Endothelial cell of umbilical vein (primary cell): ENCODE data around the gene RC3H1. TPM values are rescaled to one million over a fixed set of nuclear protein-coding genes. Genes with fewer than 3 reads are reported as not detected.

ENCODE experiments used
- BruUV-seq: library from RNA; stranded (reverse); fragments of 400-500 nt; replicated peaks from 2 replicates; lab custom pipeline; 2021; lab: Mats Ljungman, UMichigan
- CTCF ChIA-PET: fragments of 300-600, 350-600 bp; sonication (Branson Sonifier 250); formaldehyde crosslinking; loops from one replicate; lab custom pipeline; 2021; ENCODE audit warnings: antibody characterized with exemption, inconsistent platforms; lab: Charles Lee
- POLR2A ChIA-PET: fragments of 300-600, 350-600 bp; sonication (Branson Sonifier 250); formaldehyde crosslinking; loops from one replicate; lab custom pipeline; 2021; ENCODE audit warnings: antibody characterized with exemption, inconsistent platforms; lab: Charles Lee
- DNase-seq: peaks from one replicate; pipeline ENCODE4 v3.0.0-alpha.2; 2011; ENCODE audit warnings: low read depth, low spot score
- FAIRE-seq: peaks from 2 replicates; lab custom pipeline; 2011; peaks lifted over from hg19 to GRCh38; lab: Jason Lieb, UNC
- H2AFZ ChIP-seq: 2 replicates; pipeline ENCODE4 v1.6.0; 2012; ENCODE audit warnings: low read depth, low read length, control low read depth, inconsistent platforms
- H3K27ac ChIP-seq: 2 replicates; pipeline ENCODE4 v1.5.1; 2011; ENCODE audit warnings: low read depth, mild to moderate bottlenecking, control low read depth, low read length, moderate library complexity; ENCODE audit not compliant: insufficient read depth
- H3K27me3 ChIP-seq, 2 experiments: 2 replicates each; pipeline versions ENCODE4 v1.6.0 to v1.6.1; 2011; ENCODE audit warnings: low read length in 2 of 2, mixed read lengths in 1 of 2; ENCODE audit not compliant: control insufficient read depth in 2 of 2, insufficient read depth in 2 of 2
- H3K36me3 ChIP-seq, 2 experiments: 2 replicates in 1 of 2; 3 replicates in 1 of 2; pipeline ENCODE4 v1.5.1; 2011; ENCODE audit warnings: low read length in 2 of 2, mild to moderate bottlenecking in 1 of 2, moderate library complexity in 1 of 2; ENCODE audit not compliant: control insufficient read depth in 2 of 2, insufficient read depth in 2 of 2; ENCODE audit errors: extremely low read depth in 1 of 2
- H3K4me1 ChIP-seq: 3 replicates; pipeline ENCODE4 v1.5.1; 2011; ENCODE audit warnings: mild to moderate bottlenecking, low read length; ENCODE audit not compliant: control insufficient read depth, insufficient read depth; ENCODE audit errors: extremely low read depth
- H3K4me2 ChIP-seq: 2 replicates; pipeline ENCODE4 v1.6.1; 2011; ENCODE audit warnings: low read length, control low read depth, mixed read lengths; ENCODE audit not compliant: insufficient read depth
- H3K4me3 ChIP-seq, 3 experiments: fragments of 200-600 bp in 1 of 3; sonication (generic), shearing (Covaris generic) in 1 of 3; replicated peaks in 1 of 3; 2 replicates each; pipeline ENCODE4 v1.5.1; 2011 to 2016; ENCODE audit warnings: control low read depth in 3 of 3, low read length in 3 of 3, mild to moderate bottlenecking in 2 of 3, inconsistent platforms in 1 of 3, low read depth in 1 of 3, moderate library complexity in 1 of 3; ENCODE audit not compliant: insufficient read depth in 1 of 3
- H3K79me2 ChIP-seq: 2 replicates; pipeline ENCODE4 v1.6.0; 2012; ENCODE audit warnings: low read length, inconsistent platforms; ENCODE audit not compliant: control insufficient read depth, insufficient read depth
- H3K9ac ChIP-seq: replicated peaks from 2 replicates; pipeline ENCODE3; 2011; ENCODE audit warnings: low read length, control low read depth; ENCODE audit not compliant: insufficient read depth; ENCODE audit errors: extremely low read depth
- H3K9me1 ChIP-seq: replicated peaks from 3 replicates; pipeline ENCODE4 v1.6.0; 2011; ENCODE audit warnings: mild to moderate bottlenecking, low read length; ENCODE audit not compliant: control insufficient read depth, insufficient read depth; ENCODE audit errors: extremely low read depth
- H3K9me3 ChIP-seq: replicated peaks from 2 replicates; pipeline ENCODE4 v1.5.1; 2012; ENCODE audit warnings: low read length, inconsistent platforms; ENCODE audit not compliant: control insufficient read depth, insufficient read depth
- H4K20me1 ChIP-seq: replicated peaks from 2 replicates; pipeline ENCODE3; 2011; ENCODE audit warnings: mild to moderate bottlenecking, low read length; ENCODE audit not compliant: control insufficient read depth, insufficient read depth; ENCODE audit errors: extremely low read depth
- CTCF ChIP-seq, 2 donors: IDR thresholded peaks; 1 replicate in 1 of 2; 2 replicates in 1 of 2; pipeline ENCODE4 v1.5.1; 2011; ENCODE audit warnings: low read length in 2 of 2, mild to moderate bottlenecking in 2 of 2, moderate library complexity in 2 of 2, control low read depth in 1 of 2, inconsistent platforms in 1 of 2, low read depth in 1 of 2; ENCODE audit not compliant: insufficient read depth in 1 of 2; ENCODE audit errors: extremely low read depth in 1 of 2
- EZH2 ChIP-seq: IDR thresholded peaks from 2 replicates; pipeline ENCODE4 v1.6.1; 2012; ENCODE audit warnings: borderline replicate concordance, low read depth, mild to moderate bottlenecking, moderate library complexity, low read length, inconsistent platforms; ENCODE audit not compliant: severe bottlenecking
- FOS ChIP-seq: IDR thresholded peaks from 2 replicates; pipeline ENCODE4 v1.6.1; 2011; ENCODE audit warnings: mild to moderate bottlenecking, low read length, moderate library complexity, borderline replicate concordance; ENCODE audit not compliant: insufficient read depth
- MYC ChIP-seq: IDR thresholded peaks from one replicate; pipeline ENCODE4 v1.6.1; 2011; ENCODE audit warnings: mild to moderate bottlenecking, low read depth, low read length
- POLR2A ChIP-seq: IDR thresholded peaks from 2 replicates; pipeline ENCODE4 v1.6.1; 2012; ENCODE audit warnings: low read depth, mild to moderate bottlenecking, control low read depth, low read length
- POLR2AphosphoS5 ChIP-seq: IDR thresholded peaks from 2 replicates; pipeline ENCODE4 v1.6.1; 2012; ENCODE audit warnings: low read depth, mild to moderate bottlenecking, control low read depth, low read length, moderate library complexity; ENCODE audit not compliant: insufficient read depth
- dilution Hi-C: fragments of 300-500 bp; cut with MboI; formaldehyde crosslinking; loops from one replicate; pipeline ENCODE4 v1.15.0; 2019; ENCODE audit warnings: low sequenced_read_pairs; ENCODE audit not compliant: extremely low pct_ligation_motif_present
- intact Hi-C: fragments of 100-400 bp; cut with micrococcal nuclease; formaldehyde crosslinking; loops from one replicate; pipeline ENCODE4 v1.10.0; 2022
- polyA plus RNA-seq, 4 experiments: library from polyadenylated mRNA; depleted of rRNA in 3 of 4; stranded (reverse) in 3 of 4; unstranded in 1 of 4; fragments of >200 nt; gene quantifications; 2 replicates each; pipeline versions ENCODE4 v1.2.1 to v1.2.3, GENCODE V29; 2011 to 2012; ENCODE audit warnings: missing spikeins in 1 of 4
- total RNA-seq: library from RNA; stranded (reverse); gene quantifications from 2 replicates; pipeline ENCODE4 v1.2.3, GENCODE V29; 2021

RC3H1 gene
- total and polyA plus RNA-seq, 2 donors (not counting 3 experiments of a cell fraction or from before 2014, with no cell fraction given), result 7.0 to 41.4 TPM

- no peaks in the 10 kb centered on the region for H3K79me2 ChIP-seq
- H3K4me2 ChIP-seq, result no peak overlapping the region
- TF ChIP-seq EZH2 (no peak), MYC (no peak), POLR2AphosphoS5 (no peak), POLR2A (no peak), CTCF (IDR thresholded peaks at IDR 0.05; ENCODE audit: extremely low read depth in 1 of 2, insufficient read depth in 1 of 2, low read depth in 1 of 2, low read length in 2 of 2) (no peak), FOS (no peak)
- BruUV-seq, result no TSS peak
- no peaks in the 10 kb centered on the region for H3K9me1 ChIP-seq
- no peaks in the 10 kb centered on the region for H3K27me3 ChIP-seq
- H3K9me3 ChIP-seq, result no peaks in the 10 kb centered on the region
- FAIRE-seq, result no peak
- POLR2A ChIA-PET, result no interaction called here
- intact Hi-C loops (no loop called here), dilution Hi-C loops (no loop called here)
- H3K36me3 ChIP-seq, result no peaks in the 10 kb centered on the region
- CTCF ChIA-PET, result no interaction called here
- H3K4me1 ChIP-seq, result no peaks in the 10 kb centered on the region
- no peak for DNase-seq
- H3K4me3 ChIP-seq, result no peak overlapping the region
- no peak overlapping the region for H3K27ac ChIP-seq
- no peak overlapping the region for H2AFZ ChIP-seq
- H3K9ac ChIP-seq, result no peak overlapping the region
- no peaks in the 10 kb centered on the region for H4K20me1 ChIP-seq
Observed at GRCh38 chr1:173903827-173904531, 118.2 kb downstream of the RC3H1 start.
